Lower leg skin (tissue), 3 donors: ENCODE results near the gene ZNF235.

Experiments used
- POLR2A ChIP-seq, 2 donors: fragments of 450-650 bp; IDR thresholded peaks; one replicate each; pipeline ENCODE4 v1.6.1; 2016 to 2017; ENCODE audit warnings: antibody characterized with exemption in 2 of 2, mild to moderate bottlenecking in 1 of 2, moderate library complexity in 1 of 2
- TF ChIP-seq, protein P1 (sequence below), 3 donors: fragments of 450-650 bp; IDR thresholded peaks; one replicate each; pipeline ENCODE4 v1.5.1; 2016; ENCODE audit warnings: antibody characterized with exemption in 3 of 3, mild to moderate bottlenecking in 3 of 3, moderate library complexity in 2 of 3

- no peak for TF ChIP-seq POLR2A (IDR thresholded peaks at IDR 0.05)
- TF ChIP-seq, protein P1, sequence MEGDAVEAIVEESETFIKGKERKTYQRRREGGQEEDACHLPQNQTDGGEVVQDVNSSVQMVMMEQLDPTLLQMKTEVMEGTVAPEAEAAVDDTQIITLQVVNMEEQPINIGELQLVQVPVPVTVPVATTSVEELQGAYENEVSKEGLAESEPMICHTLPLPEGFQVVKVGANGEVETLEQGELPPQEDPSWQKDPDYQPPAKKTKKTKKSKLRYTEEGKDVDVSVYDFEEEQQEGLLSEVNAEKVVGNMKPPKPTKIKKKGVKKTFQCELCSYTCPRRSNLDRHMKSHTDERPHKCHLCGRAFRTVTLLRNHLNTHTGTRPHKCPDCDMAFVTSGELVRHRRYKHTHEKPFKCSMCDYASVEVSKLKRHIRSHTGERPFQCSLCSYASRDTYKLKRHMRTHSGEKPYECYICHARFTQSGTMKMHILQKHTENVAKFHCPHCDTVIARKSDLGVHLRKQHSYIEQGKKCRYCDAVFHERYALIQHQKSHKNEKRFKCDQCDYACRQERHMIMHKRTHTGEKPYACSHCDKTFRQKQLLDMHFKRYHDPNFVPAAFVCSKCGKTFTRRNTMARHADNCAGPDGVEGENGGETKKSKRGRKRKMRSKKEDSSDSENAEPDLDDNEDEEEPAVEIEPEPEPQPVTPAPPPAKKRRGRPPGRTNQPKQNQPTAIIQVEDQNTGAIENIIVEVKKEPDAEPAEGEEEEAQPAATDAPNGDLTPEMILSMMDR (IDR thresholded peaks at IDR 0.05): no peak
Observed at GRCh38 chr19:44284968-44285367, 19.9 kb downstream of the ZNF235 start.
